Spinal cord (tissue), 10 donors: ENCODE results near the gene DLK2. TPM values are rescaled to one million over a fixed set of nuclear protein-coding genes. Genes with fewer than 3 reads are reported as not detected.
A peak's percentile ranks its signal among the peaks of the same experiment; 100 is the strongest.

ENCODE experiments used
- DNase-seq, 6 donors: peaks; one replicate each; pipeline versions ENCODE4 v3.0.0 to v3.0.0-alpha.2; 2013 to 2015; ENCODE audit warnings: low spot score in 6 of 6, low read depth in 4 of 6
- H3K27ac ChIP-seq: one replicate; pipeline ENCODE4 v1.5.1; 2013; ENCODE audit warnings: low read depth, low read length, control low read depth
- H3K27me3 ChIP-seq: one replicate; pipeline ENCODE4 v1.6.1; 2013; ENCODE audit warnings: low read length; ENCODE audit not compliant: control insufficient read depth, insufficient read depth
- H3K36me3 ChIP-seq: one replicate; pipeline ENCODE4 v1.6.1; 2013; ENCODE audit warnings: low read length; ENCODE audit not compliant: control insufficient read depth, insufficient read depth
- H3K4me1 ChIP-seq: one replicate; pipeline ENCODE4 v1.6.1; 2013; ENCODE audit warnings: low read length; ENCODE audit not compliant: control insufficient read depth, insufficient read depth
- H3K4me3 ChIP-seq: one replicate; pipeline ENCODE4 v1.5.1; 2013; ENCODE audit warnings: low read depth, low read length, control low read depth
- H3K9me3 ChIP-seq: one replicate; pipeline ENCODE4 v1.6.1; 2013; ENCODE audit warnings: low read length; ENCODE audit not compliant: control insufficient read depth, insufficient read depth
- WGBS: methylation state at CpG from one replicate; pipeline ENCODE4 v1.1.5; 2013; ENCODE audit warnings: missing lambda C conversion rate; ENCODE audit not compliant: insufficient coverage; 5-methylcytosine and 5-hydroxymethylcytosine counted together
- polyA plus RNA-seq, 2 donors: library from polyadenylated mRNA; unstranded; fragments of 120-200 nt; gene quantifications; one replicate each; pipeline ENCODE4 v1.2.1, GENCODE V29; 2013; ENCODE audit not compliant: insufficient read length in 2 of 2
- total RNA-seq, 2 donors: library from RNA; depleted of rRNA in 1 of 2; stranded (reverse); fragments of 120-200 nt in 1 of 2; fragments of >200 nt in 1 of 2; gene quantifications; one replicate each; pipeline versions ENCODE4 v1.2.3 to v1.2.4, GENCODE V29; 2013 to 2014
- donor health status: healthy.

The DLK2 gene
- total and polyA plus RNA-seq, 4 donors, result 3.5 to 14.5 (median 8.8) TPM

GRCh38 chr6:43447604-43448003, 7.7 kb downstream of the DLK2 start:
- H3K9me3 ChIP-seq, result no peaks in the 10 kb centered on the region
- 91% methylated on average over 16 of the region's 16 CpGs for WGBS
- no peak overlapping the region for H3K27ac ChIP-seq
- DNase-seq, result no peak
- no peak overlapping the region for H3K4me3 ChIP-seq
- H3K27me3 ChIP-seq, result no peaks in the 10 kb centered on the region
- peaks cover 88% of the 10 kb centered on the region for H3K36me3 ChIP-seq
- H3K4me1 ChIP-seq, result no peaks in the 10 kb centered on the region

- no peak for DNase-seq
- no peaks in the 10 kb centered on the region for H3K9me3 ChIP-seq
- no peaks in the 10 kb centered on the region for H3K27me3 ChIP-seq
- no peaks in the 10 kb centered on the region for H3K4me1 ChIP-seq
- no peak overlapping the region for H3K4me3 ChIP-seq
- 89% methylated on average over 16 of the region's 16 CpGs for WGBS
- no peak overlapping the region for H3K27ac ChIP-seq
- peaks cover 91% of the 10 kb centered on the region for H3K36me3 ChIP-seq
Observed at GRCh38 chr6:43445576-43445975, 9.8 kb downstream of the DLK2 start.

DNA sequence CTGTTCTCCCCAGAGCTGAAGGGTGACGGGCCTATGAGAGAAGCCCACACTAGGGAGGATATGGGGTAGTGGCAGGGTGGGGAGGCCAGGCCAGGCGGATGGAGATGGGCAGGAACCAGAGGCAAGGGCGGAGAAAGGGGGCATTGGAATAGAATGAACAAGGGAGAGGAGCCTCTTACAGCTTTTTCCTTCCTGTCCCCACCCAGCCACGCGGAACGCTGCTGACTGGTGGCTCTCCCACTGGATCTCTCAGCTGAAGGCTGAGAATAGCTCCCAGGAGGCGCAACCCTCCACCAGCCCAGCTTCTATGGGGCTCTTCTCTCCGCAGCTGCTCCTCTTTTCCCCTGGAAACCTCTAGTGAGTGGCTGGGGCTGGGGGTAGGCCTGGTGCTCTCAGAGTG, 10.8 kb downstream of the DLK2 start:
- Histone ChIP-seq H3K4me3 (no peak overlapping the region), H3K36me3 (peaks cover 90% of the 10 kb centered on the region), H3K27ac (no peak overlapping the region), H3K4me1 (no peaks in the 10 kb centered on the region), H3K9me3 (no peaks in the 10 kb centered on the region), H3K27me3 (no peaks in the 10 kb centered on the region)
- no peak for DNase-seq
- WGBS, result 86% methylated on average over 1 of the region's 8 CpGs

DNA sequence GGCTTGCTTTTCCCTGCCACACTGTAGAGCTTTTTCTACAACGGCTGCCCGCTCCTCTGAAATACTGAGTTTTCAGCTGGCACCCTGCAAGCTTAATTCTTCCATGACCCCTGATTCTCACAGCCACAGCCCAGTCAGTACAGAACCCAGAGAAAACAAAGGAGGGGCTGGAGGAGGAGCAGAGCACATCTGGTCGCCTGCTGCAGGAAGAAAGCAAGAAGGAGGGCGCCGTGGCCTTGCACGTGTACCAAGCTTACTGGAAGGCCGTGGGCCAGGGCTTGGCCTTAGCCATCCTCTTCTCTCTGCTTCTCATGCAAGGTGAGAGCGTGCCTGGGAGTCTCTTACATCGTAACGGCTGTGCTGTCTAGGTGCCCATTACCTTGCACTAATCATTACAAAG, 11.3 kb downstream of the DLK2 start:
- 86% methylated on average over 8 of the region's 10 CpGs for WGBS
- Histone ChIP-seq H3K4me1 (no peaks in the 10 kb centered on the region), H3K27me3 (no peaks in the 10 kb centered on the region), H3K27ac (no peak overlapping the region), H3K36me3 (peaks cover 91% of the 10 kb centered on the region), H3K9me3 (no peaks in the 10 kb centered on the region), H3K4me3 (no peak overlapping the region)
- DNase-seq, result no peak

- no peaks in the 10 kb centered on the region for H3K9me3 ChIP-seq
- H3K27me3 ChIP-seq, result no peaks in the 10 kb centered on the region
- no peak overlapping the region for H3K4me3 ChIP-seq
- DNase-seq, result no peak
- H3K27ac ChIP-seq, result no peak overlapping the region
- no peaks in the 10 kb centered on the region for H3K4me1 ChIP-seq
- peaks cover 92% of the 10 kb centered on the region for H3K36me3 ChIP-seq
- WGBS, result 89% methylated on average over 14 of the region's 14 CpGs
Observed at GRCh38 chr6:43442935-43443334, 12.4 kb downstream of the DLK2 start.

GRCh38 chr6:43437700-43438099, 17.6 kb downstream of the DLK2 start:
- H3K4me3 ChIP-seq, result no peak overlapping the region

GRCh38 chr6:43436577-43437282, 18.6 kb downstream of the DLK2 start:
- Histone ChIP-seq H3K9me3 (no peaks in the 10 kb centered on the region), H3K27me3 (no peaks in the 10 kb centered on the region), H3K4me1 (peaks cover 7% of the 10 kb centered on the region), H3K27ac (peak overlapping the region; percentile 59), H3K4me3 (no peak overlapping the region), H3K36me3 (peaks cover 72% of the 10 kb centered on the region)
- WGBS, result 60% methylated on average over 3 of the region's 5 CpGs
- peak in 2 of 6 donors; percentile 9 to 51 for DNase-seq

More at GRCh38 chr6:43437700-43438099, 17.6 kb downstream of the DLK2 start:
- WGBS, result no CpG with 5 or more reads among the region's 4 CpGs
- no peaks in the 10 kb centered on the region for H3K27me3 ChIP-seq
- DNase-seq, result no peak
- peaks cover 72% of the 10 kb centered on the region for H3K36me3 ChIP-seq
- peaks cover 7% of the 10 kb centered on the region for H3K4me1 ChIP-seq
- no peak overlapping the region for H3K27ac ChIP-seq
- no peaks in the 10 kb centered on the region for H3K9me3 ChIP-seq

- peaks cover 70% of the 10 kb centered on the region for H3K36me3 ChIP-seq
- H3K4me3 ChIP-seq, result no peak overlapping the region
- no peaks in the 10 kb centered on the region for H3K9me3 ChIP-seq
- WGBS, result 84% methylated on average over 6 of the region's 9 CpGs
- no peaks in the 10 kb centered on the region for H3K27me3 ChIP-seq
- no peak for DNase-seq
- peaks cover 7% of the 10 kb centered on the region for H3K4me1 ChIP-seq
- H3K27ac ChIP-seq, result peak overlapping the region; percentile 59
Observed at GRCh38 chr6:43435682-43436437, 19.5 kb downstream of the DLK2 start.

DNA sequence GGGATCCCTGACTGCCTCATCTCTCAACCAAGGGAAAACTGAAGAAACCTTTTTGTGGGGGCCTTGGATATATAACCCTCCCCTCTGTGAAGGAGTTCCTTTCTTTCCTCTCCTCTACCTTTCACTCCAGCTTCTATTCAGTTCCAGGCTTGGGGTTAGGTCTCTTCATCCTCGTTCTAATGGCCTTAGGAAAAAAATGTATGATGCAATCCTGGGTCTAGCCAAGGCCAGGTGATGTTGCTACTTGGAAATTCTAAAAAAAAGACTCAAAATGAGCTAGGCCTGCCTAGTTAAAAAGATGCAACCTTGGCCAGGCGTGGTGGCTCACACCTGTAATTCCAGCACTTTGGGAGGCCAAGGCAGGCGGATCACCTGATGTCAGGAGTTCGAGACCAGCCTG, 20.4 kb downstream of the DLK2 start:
- Histone ChIP-seq H3K9me3 (no peaks in the 10 kb centered on the region), H3K36me3 (peaks cover 61% of the 10 kb centered on the region), H3K4me3 (no peak overlapping the region), H3K27me3 (no peaks in the 10 kb centered on the region), H3K4me1 (peaks cover 9% of the 10 kb centered on the region), H3K27ac (no peak overlapping the region)
- WGBS, result 100% methylated on average over 1 of the region's 4 CpGs
- DNase-seq, result no peak
